ENCODE measurements around the gene NAPA.

NAPA gene

DNA sequence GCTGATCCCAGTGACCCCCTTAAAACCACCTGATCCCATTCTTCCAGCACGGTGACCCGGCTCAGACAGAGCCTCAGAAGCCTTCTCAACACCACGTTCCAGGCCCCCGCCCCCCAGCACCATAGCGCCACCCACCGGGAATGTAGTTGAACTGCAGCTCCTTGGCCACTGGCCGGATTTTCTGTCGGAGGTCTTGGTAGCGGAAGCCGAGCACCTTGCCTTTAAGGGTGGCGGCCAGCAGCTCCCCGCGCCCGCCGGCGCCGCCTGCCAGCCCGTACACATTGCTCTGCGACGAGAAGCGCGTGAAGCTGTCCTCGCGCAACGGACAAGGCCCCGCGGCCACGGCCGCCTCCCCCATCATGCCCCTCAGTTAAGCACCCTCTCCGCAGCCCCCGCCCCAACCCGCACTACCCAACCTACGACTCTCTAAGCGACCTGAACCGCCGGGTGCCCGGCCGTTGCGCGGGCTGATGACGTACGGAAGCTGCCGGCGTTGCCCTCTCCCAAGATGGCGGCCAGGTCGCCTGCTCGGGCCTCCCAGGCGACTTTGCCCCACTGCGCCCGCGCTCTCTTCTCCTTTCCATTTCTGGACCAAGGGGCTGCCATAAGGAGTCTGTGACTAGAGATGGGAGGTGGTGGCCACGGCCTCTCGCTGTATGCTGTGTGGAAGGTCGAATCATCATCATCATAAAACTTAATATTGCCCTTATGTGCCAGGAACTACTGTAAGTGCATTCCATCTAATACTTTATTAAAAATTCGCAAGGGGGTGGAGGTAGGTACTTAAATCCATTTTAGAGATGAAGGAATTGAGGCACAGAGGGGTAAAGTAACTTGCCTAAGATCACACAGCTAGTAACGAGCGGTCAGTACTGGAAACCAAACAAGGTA lies 30.8 kb downstream of the NAPA start, which contains the start of gene KPTN:
Gene KPTN, minus strand, starts transcription at position 420 of the 891 bp plus-strand sequence. Its CDS starts 59 bp downstream, at position 361.
- peak; percentile 84 for DNase-seq

DNA sequence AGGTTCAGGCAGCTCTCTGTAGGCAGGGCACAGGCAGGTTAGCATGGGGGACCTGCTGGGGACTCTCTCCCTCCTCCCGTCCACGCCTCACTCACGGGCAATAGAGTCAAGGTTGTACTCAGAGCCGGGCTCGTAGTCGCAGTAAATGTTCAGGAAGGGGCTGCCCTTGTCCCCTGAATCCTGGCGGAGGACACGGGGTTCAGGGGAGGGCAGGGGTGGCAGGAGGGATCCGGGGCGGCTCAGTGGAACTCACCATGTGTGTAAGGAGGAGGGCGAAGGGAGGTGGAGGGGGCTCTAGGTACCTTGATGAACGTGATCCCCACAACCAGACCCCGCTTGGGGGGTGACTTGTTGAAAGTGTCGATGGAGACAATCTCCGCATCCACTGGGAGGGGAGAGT lies 31.7 kb downstream of the NAPA start:
- no peak for DNase-seq

DNA sequence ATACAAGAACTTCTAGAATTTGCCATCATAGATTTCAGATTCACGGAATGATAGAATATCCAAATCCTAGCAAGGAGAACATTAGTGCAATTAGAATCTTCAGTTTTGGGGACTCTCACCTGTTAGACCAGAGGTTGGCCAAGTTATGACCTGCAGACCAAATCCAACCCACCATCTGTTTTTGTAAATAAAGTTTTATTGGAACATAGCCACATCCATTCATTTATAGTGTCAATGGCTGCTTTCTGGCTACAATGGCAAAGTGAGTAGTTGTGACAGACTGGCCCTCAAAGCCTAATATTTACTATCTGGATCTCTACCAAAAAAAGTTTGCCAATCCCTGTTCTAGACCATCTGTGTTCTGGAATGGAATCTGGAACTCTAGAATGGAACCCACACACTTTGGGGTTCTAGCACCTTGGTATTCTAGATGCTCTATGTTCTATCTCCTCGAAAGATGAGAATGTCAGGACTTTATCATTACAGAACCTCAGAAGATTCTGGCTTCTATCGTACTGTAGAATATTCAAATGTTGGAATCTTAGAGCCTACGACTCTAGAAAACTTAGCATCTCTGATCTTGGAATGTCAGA lies 33.3 kb downstream of the NAPA start:
- DNase-seq = no peak

DNA sequence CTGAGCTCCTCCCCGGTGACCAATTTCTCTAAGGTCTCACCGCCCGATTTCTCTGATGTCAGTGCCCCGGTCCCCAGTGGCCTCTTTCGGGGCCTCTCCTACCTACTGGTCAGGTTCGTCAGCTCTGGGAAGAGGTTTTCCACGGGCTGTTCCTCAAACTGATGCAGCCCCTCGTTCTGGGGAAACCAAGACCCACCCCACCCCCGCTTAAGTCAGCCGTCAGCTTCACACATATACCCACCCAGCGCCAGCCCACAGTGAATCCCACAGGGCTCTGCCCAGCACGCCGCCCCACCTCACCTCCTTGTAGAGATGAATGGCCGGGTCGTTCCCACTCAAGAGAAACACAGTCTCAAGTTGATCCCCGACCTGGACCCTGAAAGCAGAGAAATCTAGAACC lies 34.2 kb downstream of the NAPA start:
- no peak for DNase-seq

DNA sequence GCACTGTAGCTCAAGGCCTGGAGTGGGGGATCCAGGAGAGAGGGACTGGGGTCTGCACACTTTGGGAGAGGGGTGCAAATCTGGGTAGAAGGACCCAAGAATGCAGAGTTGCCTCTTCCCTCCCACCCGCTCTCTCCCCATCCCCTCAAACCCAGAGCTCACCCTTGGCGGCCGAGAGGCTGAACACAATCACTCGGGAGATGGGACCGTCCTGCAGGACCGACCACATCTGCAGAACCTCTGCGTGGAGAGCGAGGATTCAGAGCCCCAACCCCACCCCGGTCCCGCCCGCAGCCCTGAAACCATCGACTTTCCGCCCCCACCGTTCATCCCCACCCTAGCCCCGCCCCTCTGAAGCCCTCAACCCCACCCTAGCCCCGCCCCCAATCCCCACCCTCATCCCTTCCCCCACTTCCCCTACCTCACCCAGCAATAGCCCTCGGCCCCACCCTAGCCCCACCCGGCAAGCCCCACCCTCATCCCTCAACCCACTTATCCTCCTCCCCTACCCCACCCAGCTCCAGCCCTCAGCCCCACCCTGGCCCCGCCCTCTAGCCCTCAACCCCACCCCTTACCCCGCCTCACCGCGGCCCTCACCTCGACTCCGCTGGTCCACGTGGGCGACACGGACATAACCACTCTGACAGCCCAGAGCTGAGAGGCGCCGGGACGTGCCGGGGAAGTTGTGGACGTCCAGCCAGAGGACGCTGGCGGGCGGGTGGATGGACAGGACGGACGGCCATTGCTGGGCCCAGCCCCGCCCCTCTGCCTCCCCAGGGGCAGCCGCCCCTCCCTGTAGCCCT lies 35.0 kb downstream of the NAPA start:
- DNase-seq = no peak

DNA sequence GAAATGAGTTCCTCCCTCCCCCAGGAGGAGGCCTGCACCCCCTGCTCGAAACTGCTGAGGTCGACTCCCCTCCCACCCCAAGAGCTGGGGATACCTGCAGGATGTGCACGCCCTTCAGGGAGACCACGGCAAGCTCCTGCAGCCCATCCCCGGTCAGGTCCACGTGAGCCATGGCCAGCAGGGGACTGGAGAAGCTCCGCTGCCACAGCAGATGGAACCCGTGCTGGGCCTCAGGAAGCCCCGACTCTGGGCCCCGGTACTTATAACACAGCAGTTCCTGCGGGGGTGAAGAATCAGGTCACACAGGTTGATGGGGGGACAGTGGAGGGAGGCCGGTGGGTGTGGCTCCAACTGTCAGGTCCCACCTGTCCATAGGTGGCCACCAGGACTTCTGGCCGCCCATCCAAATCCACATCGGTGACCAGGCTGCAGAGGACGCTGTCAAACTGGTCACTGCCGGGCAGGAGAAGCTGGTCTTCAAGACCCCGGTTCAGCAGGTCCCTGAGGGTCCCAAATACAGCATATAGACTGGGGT lies 38.4 kb downstream of the NAPA start:
- no peak for DNase-seq

DNA sequence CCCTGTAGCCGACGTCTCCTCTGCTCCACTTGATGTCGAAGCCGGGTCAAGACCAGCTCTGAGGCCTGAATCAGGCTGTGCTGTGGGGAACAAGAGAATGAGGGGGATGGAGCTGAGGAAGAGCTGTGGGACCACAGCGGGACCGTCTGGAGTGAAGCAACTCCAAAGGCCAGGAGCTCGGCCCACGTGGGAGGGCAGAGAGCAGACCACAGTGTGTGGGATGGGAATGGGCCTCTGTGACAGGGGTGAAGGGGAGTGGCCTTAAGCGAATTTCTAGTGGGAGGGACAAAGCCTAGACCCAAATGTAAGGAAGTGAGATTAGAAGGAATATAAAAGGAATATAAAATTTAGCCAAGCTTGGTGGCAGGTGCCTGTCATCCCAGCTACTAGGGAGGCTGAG lies 39.4 kb downstream of the NAPA start:
- no peak for DNase-seq

DNA sequence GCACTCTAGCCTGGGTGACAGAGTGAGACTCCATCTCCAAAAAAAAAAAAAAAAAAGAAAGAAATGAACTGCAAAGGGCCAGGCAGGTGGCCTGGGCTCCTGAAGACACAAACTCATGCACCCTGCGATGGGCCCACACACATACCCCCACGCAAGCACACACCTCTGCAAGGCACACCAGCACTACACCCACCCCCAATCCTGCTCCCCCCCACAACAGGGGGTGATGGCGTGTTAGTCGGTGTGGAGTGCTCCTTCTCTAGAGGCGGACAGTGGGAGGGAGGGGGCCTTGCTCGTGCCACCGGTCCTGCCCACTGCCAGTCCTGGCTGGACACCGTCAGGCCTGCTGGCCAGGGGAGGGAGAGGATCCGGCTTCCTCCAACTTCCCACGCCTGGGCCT lies 41.5 kb downstream of the NAPA start:
- DNase-seq = no peak

DNA sequence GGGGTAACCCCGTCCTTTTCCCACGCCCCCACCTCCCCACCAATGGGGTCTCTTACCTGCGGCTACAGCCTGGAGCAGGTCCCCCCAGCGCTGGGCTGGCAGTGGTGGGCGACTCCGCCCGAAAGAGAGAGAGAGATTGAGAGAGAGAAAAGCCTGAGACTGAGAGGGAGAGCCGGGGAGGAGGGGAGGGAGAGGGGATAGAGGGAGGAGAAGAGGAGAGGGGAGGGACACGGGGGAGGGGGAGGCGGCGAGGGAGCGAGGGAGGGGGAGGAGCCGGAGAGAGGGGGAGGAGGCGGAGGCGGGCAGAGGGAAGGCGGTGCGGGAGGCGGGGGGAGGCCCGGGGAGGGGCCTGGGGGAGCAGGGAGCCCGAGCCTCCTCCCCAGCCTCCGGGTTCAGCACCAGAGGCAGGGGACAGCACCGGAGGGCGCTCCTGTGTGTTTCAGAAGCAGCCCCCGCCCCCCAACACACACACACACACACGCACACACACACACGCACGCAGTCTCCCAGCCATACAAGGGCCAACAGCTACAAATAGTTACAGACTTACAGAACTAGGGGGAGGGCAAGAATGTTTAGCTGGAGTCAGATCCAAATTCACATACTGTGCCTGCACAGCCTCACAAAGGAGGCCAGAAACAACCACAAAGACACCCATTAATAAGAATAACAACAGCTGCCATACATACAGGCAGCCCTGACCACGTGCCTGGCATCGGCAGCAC lies 43.0 kb downstream of the NAPA start, which contains the start of gene SLC8A2:
Gene SLC8A2, minus strand, starts transcription at position 161 of the 725 bp plus-strand sequence. CDS start 5,490 bp downstream, outside the sequence.
- DNase-seq = peak; percentile 47

DNA sequence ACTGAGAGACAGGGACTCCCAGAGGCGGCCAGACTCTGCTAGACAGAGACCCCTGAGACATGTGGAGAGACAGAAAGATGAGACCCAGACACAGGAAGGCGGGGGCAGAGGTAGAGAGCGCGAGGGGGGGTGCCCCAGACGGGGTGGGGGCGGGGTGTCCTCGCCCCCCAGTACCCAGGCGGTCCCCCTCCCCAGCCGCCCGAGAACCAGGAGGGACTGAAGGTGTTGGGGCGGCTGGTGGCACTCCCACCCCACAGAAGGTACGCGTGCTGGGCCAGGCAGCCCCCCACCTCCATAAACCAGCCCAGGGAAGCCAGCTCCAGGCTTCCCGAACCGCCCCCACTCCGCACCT lies 43.5 kb downstream of the NAPA start:
- no peak for DNase-seq

DNA sequence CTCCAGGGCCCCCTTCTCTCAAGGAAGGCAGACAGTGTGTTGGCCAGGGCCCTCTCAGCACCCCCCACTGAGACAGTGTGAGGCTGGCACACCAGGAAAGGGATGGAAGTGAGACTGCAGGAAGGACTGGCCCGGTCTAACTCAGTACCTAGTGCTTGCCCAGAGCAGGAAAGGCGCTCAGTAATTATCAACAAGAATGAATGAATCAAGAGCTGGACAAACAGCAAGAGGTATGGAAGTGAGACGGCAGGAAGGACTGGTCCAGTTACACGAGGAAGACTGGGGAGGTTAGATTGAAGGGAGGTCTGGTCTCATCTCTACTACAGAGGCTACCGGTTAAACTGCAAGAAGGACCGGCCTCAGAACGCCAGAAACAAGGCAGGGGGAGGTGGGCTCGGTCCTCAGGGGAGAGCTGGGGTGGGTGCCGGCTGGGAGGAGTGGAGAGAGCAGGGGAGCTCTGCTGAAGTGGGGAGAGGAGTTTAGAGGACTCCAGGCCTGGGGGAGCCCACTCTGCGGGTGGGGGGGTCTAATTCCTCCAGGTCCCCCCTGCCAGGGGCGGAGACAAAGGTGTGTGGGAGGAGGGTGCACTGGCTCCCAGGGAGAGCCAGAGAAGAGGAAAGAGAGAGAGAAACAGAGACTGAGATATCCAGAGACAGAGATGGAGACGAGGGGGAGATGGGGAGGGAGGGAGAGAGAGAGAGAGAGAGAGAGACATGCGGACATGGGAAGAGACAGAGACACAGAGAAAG lies 44.2 kb downstream of the NAPA start:
- no peak for DNase-seq

DNA sequence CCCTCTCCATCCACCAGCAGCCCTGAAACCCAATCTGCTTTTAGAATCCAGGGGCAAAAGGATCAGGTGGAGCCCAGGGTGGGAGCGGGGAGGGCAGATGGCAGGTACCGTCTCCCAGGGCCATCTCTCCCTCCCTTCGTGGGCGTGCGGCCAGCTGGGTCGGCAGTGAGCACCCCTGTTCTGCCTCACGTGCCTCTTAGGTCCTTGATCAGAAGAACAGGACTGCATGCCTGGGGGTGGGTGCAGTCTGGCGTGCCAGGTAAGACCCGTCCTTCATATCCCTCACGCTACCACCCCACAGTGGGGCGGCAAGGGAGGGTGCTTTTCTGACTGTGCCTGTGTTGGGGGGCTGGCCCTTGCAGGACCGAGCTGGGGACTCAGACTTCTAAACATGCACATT lies 45.1 kb downstream of the NAPA start:
- peak; percentile 12 for DNase-seq

DNA sequence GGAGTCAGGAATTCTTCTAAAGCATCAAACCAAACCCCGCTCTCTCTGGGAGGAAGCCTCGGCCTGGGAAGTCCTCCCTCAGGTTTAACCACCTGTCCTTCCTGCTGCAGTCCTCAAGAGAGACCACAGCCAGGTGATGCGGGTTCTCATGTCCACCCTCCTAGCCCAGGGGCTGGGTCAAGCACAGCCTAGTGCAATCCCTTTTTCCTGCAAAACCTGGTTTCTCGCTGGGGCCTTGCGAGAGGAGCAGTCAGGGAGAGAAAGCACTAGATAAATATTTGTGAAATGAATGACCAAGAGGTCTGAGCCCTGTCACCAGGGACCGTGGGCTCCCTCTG lies 45.5 kb downstream of the NAPA start:
- no peak for DNase-seq

DNA sequence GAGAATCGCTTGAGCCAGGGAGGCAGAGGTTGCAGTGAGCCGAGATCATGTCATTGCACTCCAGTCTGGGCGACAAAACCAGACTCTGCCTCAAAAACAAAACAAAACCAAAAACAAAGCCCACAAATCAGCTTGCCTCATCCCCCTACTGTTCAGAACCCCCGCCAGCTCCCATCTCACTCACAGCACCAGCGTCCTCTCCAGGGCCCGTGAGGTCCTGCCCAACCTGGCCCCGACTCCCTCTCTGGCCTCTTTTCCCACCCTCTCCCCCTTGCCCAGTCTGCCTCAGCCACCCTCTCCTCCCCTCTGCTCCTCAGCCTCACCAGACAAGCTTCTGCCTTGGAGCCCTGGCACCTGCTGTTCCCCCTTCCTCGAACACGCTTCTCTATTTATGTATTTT lies 46.9 kb downstream of the NAPA start:
- DNase-seq = no peak

DNA sequence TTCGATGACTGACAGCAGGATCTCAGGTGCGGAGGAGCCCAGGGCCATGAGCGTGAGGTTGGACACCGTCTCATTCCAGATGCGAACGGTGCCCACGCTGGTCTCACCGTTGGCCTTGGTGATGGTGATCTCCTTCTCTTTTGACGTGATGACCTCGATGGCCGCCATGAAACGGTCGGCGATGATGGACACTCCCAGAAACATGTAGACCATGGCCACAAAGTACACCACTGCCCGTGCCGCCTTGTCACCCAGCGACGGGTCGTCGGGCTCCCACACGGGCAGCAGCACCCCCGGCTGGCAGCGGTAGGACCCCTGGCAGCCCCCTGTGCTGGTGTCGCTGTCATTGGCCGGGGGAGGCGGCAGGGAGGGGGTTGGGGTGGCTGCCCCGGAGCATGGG lies 48.9 kb downstream of the NAPA start:
- DNase-seq = no peak

DNA sequence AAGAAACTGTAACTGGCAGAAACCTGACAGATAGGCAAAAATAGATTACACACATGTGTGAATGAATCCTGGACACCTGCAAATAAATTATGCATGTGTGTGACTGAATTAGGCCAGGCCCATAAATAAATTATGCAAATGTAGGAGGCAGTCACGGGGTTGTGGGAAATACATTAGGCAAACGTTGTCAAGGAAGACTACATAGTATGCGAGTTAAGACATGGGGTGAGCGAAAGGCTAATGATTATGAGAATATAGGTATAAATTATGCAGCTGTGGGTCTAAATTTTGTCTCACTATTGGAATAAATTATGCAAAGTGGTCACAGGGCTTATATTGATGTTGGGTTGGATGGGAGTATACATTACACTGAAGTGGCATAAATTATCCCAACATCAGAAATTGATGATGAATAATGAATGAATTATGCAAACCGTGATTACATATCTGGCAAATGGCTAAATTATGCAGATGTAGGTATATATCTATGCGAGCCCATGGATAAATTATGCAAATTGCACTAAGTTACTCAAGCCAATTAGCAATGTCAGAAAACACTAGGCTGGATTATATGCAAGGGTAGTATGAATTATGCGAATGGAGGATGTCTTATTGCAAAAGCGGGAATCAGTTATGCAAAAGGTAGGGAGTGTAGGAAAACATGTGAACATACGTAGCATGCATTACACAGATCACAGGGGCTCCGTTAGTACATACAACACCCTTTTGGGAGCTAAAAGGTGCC lies 50.0 kb downstream of the NAPA start:
- DNase-seq = no peak

DNA sequence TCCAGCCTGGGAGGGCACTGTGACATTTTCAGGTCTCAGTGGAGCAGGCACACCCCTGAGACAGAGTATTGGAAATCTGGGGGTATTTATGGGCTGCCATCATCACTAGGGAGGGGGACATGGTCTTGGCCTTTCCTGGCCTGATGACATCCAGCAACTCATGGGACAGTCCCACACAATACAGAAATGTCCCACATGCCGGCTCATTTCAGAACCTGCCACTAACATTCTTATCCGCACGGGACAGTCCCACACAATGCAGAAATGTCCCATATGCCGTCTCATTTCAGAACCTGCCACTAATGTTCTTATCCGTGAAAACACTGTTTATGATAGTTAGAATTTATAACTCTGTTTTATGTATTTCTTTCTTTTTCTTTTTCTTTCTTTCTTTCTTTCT lies 53.0 kb downstream of the NAPA start:
- DNase-seq = no peak

DNA sequence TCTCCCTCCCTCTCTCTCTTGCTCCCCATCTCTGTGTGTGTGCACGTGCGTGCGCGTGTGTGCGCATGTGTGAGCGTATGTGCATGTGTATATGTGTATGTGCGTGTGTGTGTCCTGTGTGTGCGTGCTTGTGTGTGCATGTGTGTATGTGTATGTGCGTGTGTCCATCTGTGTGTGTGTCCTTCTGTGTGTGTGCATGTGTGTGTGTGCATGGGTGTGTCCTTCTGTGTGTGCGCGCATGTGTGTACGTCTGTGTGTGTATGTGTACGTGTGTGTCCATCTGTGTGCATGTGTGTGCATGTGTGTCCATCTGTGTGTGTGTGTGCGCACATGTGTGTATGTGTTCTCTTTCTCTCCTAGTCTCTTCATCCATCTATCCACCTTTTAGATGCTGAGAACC lies 55.4 kb downstream of the NAPA start:
- no peak for DNase-seq

DNA sequence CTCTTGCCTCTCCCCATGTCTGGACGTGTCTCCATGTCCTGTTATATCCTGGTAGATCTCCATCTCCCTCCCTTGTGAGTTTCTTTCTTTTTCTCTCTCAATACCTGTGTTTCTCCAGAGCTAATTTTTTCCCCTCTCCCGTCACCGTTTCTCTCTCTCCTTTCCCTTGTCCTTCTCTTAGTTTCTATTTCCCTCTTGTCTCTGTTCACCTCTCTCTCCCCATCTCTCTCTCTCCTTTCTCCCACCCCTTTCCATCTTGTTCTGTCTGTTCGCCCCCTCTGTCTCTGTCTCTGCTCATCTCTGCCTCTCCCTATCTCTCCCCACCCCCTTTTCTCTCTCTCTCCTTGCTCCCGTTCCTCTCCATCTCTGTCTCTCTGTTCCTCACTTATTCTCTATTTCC lies 56.2 kb downstream of the NAPA start:
- DNase-seq = no peak

DNA sequence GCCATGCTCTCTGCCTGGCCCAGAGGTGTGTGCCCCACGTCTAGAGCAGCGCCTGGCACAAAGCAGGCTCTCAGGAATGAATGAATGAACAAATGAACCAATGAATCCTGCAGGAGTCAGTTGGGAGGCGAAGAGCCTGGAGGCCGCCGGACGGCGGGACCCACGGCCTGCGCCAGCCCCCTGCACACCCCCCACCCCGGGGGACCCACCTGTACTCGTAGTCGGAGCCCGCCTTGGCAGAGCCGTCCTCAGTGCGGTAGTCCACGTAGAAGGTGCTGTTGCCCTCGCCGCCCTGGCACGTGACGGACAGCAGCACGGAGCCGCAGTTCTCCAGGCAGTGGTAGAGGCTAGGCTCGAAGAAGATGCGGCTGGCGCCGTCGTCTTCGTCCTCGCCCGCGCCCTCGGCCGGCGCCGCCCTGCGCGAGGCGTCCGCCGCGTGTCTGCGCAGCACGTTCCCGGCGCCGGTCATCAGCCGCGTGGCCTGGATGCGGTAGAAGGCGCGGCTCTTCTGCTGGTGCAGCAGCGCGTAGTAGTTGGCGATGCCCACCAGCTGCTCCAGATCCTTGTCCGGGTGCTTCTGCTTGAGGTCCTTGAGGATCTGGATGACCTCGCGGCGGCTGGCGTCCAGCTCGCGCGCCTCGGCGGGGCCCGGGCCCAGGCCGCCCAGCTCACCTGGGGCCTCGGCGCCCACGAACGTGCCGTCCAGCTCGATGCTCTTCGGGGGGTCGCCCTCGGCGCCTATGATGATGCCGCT lies 58.0 kb downstream of the NAPA start:
- no peak for DNase-seq

DNA sequence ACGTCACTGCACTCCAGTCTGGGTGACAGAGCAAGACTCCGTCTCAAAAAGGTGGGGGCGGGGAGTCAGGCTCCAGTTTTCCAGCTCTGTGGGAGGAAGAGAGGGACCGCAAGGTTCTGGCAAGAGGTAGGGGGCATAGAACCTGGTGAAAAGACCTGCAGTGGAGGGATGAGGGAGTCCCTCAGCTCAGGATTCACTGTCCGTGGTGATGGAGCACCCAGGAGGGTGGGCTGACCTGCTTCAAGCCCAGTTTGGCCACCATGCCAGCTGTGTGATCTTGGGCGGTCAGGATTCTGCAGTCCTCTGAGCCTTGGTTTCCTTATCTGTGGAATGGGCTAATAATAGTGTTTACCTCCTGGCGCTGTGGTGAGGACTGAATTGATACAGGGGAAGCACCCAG lies 64.4 kb downstream of the NAPA start:
- no peak for DNase-seq

All from DMS79 (cell line).